ENCODE measurements around the gene RXYLT1. TPM values are rescaled to one million over a fixed set of nuclear protein-coding genes. Genes with fewer than 3 reads are reported as not detected.
"Not testable (repeated sequence)": the region's sequence is repeated elsewhere in the genome, so short reads cannot be mapped to it uniquely, and the experiment has no call there.

RXYLT1 gene, protein sequence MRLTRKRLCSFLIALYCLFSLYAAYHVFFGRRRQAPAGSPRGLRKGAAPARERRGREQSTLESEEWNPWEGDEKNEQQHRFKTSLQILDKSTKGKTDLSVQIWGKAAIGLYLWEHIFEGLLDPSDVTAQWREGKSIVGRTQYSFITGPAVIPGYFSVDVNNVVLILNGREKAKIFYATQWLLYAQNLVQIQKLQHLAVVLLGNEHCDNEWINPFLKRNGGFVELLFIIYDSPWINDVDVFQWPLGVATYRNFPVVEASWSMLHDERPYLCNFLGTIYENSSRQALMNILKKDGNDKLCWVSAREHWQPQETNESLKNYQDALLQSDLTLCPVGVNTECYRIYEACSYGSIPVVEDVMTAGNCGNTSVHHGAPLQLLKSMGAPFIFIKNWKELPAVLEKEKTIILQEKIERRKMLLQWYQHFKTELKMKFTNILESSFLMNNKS
- 20.6 to 22.7 TPM (median 21.0 TPM) in 3 replicates for total RNA-seq

DNA sequence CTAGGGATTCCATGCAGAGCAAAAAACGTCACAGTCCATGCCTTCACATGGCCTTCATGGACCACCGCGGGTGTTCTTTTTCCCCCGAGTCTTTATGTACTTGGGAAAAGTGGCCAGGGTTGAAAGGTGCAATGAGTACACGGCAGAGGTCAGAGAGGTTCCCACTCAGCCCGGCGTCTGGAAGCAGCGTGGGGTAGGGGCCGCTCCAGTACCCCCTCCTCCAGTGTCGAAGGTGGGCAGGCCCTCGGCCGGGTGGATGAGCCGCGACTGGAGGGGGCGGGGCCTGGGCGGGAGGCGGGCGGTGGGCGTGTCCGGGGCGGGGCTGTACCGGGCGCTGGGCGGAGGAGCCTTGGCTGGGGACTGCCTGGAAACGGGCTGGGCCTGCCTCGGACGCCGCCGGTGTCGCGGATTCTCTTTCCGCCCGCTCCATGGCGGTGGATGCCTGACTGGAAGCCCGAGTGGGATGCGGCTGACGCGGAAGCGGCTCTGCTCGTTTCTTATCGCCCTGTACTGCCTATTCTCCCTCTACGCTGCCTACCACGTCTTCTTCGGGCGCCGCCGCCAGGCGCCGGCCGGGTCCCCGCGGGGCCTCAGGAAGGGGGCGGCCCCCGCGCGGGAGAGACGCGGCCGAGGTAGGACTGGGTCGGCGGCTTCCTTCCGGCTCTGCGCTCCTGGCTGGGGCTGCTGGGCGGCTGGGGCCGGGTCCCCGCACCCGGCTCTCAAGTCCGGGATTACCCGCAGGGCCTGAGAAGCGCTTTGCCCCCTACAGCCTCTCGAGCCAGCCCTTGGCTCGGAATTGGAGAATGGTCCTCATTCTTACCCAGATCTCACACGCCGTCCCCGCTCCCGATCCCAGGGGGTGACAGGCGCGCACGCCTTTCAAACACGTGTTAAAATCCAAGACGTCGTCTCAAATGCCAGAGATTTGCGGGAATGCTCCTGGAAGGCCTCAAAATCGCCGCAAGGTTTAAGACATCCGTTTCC lies at the start of gene RXYLT1:
TSS of gene RXYLT1 (plus strand) at position 412 of the 984 bp plus-strand sequence. CDS start at position 464, 52 bp downstream.
- TF ChIP-seq, protein P1, sequence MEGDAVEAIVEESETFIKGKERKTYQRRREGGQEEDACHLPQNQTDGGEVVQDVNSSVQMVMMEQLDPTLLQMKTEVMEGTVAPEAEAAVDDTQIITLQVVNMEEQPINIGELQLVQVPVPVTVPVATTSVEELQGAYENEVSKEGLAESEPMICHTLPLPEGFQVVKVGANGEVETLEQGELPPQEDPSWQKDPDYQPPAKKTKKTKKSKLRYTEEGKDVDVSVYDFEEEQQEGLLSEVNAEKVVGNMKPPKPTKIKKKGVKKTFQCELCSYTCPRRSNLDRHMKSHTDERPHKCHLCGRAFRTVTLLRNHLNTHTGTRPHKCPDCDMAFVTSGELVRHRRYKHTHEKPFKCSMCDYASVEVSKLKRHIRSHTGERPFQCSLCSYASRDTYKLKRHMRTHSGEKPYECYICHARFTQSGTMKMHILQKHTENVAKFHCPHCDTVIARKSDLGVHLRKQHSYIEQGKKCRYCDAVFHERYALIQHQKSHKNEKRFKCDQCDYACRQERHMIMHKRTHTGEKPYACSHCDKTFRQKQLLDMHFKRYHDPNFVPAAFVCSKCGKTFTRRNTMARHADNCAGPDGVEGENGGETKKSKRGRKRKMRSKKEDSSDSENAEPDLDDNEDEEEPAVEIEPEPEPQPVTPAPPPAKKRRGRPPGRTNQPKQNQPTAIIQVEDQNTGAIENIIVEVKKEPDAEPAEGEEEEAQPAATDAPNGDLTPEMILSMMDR (IDR thresholded peaks at IDR 0.05; ENCODE audit: unreplicated experiment): no peak
- peak; percentile 81 to 89 for DNase-seq (ENCODE audit: low spot score in 2 of 2, unreplicated experiment in 2 of 2)
- peaks cover 12% of the 10 kb centered on the region for H3K4me1 Mint-ChIP-seq
- no peaks in the 10 kb centered on the region for H3K9me3 Mint-ChIP-seq
- peak within 1 kb of the TSS; percentile 98 for H3K4me3 Mint-ChIP-seq
- H3K27ac Mint-ChIP-seq: peak within 1 kb of the TSS; percentile 99
- peaks cover 11% of the 10 kb centered on the region for H3K27me3 Mint-ChIP-seq (ENCODE audit: low read depth)
- H3K36me3 Mint-ChIP-seq: peaks cover 10% of the 10 kb centered on the region

DNA sequence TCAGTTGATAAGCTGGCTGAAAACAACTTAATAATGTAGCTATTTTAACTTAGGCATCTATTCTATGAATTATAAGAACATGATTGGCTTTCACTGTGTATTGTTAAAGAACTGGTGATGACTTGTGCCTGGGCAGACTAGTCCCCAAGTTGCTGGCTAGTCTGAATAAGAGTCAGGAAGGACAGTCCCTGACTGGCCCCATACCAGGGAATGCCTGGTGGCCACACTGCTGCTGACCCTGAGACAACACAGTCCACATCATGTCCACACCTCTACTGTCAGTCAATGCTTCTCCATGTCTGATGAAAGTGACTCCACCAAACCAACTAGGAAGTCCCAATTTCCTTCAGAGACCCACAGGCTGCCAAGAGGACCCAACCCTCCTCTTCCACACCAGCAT lies 46.9 kb upstream of the RXYLT1 start:
- H3K9me3 Mint-ChIP-seq; H3K4me3 Mint-ChIP-seq; H3K27ac Mint-ChIP-seq; H3K36me3 Mint-ChIP-seq; H3K4me1 Mint-ChIP-seq; DNase-seq (ENCODE audit: low spot score in 2 of 2, unreplicated experiment in 2 of 2); H3K27me3 Mint-ChIP-seq (ENCODE audit: low read depth): not testable (repeated sequence)

DNA sequence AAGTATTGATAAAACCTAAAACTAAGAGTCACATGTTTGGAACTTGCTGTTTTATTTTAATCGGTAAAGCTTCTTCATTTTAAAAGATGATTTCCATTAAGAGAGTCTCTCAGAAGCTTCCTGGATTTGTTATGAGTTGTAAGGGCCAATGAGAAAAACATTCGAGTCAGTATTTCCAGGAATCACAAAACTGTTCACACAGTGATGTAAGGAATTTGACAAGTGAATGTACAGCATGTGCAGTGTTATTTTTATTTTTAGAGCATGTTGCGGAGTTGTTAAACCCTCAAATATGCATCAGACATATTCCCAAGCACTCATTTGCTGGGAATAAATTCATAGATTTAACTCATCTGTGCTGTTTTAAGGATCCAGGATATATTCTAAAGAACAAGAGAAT lies 46.1 kb upstream of the RXYLT1 start:
- not testable (repeated sequence) for H3K27ac Mint-ChIP-seq; H3K36me3 Mint-ChIP-seq; H3K4me1 Mint-ChIP-seq; H3K4me3 Mint-ChIP-seq; H3K9me3 Mint-ChIP-seq; DNase-seq (ENCODE audit: low spot score in 2 of 2, unreplicated experiment in 2 of 2); H3K27me3 Mint-ChIP-seq (ENCODE audit: low read depth)

DNA sequence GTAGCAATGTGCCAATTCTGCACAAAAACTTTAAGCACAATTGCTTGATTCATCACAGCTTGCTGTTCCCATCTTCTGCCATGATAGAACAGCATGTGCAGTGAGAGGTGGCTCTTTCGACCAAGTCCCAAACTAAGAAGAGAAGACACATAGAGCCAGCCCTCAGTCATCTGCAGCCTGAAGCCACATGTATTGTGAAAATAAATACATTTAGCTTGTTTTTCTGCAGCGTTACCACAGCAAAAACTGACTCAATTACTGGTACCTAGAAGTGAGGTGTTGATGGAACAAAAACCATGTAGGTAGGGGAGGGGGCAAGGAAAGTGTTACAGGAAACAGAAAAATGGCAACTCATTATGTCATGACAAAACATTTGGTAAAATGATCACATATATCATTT lies 39.2 kb upstream of the RXYLT1 start:
- H3K27me3 Mint-ChIP-seq (ENCODE audit: low read depth); H3K36me3 Mint-ChIP-seq; H3K4me1 Mint-ChIP-seq; H3K9me3 Mint-ChIP-seq; DNase-seq (ENCODE audit: low spot score in 2 of 2, unreplicated experiment in 2 of 2); H3K27ac Mint-ChIP-seq; H3K4me3 Mint-ChIP-seq: not testable (repeated sequence)

DNA sequence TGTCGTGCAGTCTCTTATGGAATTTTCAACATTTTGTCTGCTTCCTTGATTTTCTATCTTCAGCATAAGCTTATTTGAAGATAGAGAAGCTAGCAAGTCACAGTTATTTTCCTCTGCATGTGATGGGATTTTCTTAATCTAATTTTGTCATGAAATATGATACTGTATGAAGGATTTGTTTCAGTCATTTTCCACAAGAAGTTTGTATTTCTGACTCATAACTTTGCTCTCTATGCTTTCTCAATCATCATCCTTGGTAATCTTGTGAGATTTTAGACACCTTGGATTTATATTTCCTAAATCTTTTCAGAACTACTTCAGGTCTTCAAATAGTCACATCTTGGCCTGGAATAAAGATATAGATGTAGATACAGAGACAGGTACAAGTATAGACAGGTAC lies 38.3 kb upstream of the RXYLT1 start:
- H3K4me3 Mint-ChIP-seq; H3K27ac Mint-ChIP-seq; H3K4me1 Mint-ChIP-seq; H3K27me3 Mint-ChIP-seq (ENCODE audit: low read depth); H3K36me3 Mint-ChIP-seq; DNase-seq (ENCODE audit: low spot score in 2 of 2, unreplicated experiment in 2 of 2); H3K9me3 Mint-ChIP-seq: not testable (repeated sequence)

DNA sequence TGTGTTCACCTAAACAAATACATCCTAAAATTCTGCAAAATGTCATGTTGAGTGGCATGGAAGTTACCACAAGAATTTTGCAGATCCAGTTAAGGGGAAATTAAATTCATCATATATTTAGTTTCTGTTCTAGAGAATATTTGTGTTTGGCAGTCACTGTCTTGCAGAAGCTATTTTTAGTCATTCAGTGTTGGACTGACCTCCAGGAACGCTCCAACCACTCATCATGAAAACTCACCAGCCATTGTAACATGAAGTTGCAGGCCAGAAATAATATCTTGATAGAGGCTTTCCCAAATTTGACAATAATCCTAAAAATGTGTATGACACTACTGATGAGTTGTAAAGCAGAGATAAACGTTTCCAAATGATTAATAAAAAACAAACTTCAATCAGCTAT lies 35.6 kb upstream of the RXYLT1 start:
- not testable (repeated sequence) for H3K4me1 Mint-ChIP-seq; H3K27me3 Mint-ChIP-seq (ENCODE audit: low read depth); H3K36me3 Mint-ChIP-seq; H3K4me3 Mint-ChIP-seq; DNase-seq (ENCODE audit: low spot score in 2 of 2, unreplicated experiment in 2 of 2); H3K9me3 Mint-ChIP-seq; H3K27ac Mint-ChIP-seq

DNA sequence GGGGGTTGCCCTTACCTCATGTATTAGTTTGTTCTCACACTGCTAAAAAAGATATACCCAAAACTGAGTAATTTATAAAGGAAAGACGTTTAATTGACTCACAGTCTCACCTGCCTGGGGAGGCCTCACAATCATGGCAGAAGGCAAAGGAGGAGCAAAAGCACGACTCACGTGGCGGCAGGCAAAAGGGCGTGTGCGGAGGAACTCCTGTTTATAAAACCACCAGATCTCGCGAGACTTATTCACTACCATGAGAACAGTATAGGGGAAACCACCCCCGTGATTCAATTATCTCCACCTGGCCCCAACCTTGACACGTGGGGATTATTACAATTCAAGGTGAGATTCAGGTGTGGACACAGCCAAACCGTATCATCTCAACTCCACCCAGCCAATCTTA lies 33.2 kb upstream of the RXYLT1 start:
- H3K4me3 Mint-ChIP-seq, H3K27ac Mint-ChIP-seq: not testable (repeated sequence)

DNA sequence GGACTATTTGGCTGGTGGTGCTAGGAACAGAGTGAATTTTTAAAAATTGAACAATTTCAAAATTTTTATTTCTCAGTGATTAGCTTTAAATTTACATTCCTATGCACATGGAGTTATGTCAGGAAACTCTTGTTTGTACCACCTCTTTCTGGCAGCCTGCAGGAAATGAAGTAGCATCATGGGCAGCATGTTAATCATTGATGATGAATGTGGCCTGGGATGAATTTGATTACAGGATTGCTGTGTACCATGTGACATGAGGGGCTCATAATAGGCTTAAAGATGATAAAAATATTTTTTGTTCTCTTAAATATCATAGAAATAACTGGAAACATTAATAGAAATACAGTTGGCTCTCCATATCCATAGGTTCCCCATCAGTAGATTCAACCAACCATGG lies 32.6 kb upstream of the RXYLT1 start:
- not testable (repeated sequence) for DNase-seq (ENCODE audit: low spot score in 2 of 2, unreplicated experiment in 2 of 2); H3K9me3 Mint-ChIP-seq; H3K4me3 Mint-ChIP-seq; H3K27me3 Mint-ChIP-seq (ENCODE audit: low read depth); H3K4me1 Mint-ChIP-seq; H3K36me3 Mint-ChIP-seq; H3K27ac Mint-ChIP-seq

More for the DNA sequence above, 33.2 kb upstream of the RXYLT1 start:
- H3K27me3 Mint-ChIP-seq (ENCODE audit: low read depth); H3K4me1 Mint-ChIP-seq; H3K36me3 Mint-ChIP-seq; H3K9me3 Mint-ChIP-seq; DNase-seq (ENCODE audit: low spot score in 2 of 2, unreplicated experiment in 2 of 2): not testable (repeated sequence)

DNA sequence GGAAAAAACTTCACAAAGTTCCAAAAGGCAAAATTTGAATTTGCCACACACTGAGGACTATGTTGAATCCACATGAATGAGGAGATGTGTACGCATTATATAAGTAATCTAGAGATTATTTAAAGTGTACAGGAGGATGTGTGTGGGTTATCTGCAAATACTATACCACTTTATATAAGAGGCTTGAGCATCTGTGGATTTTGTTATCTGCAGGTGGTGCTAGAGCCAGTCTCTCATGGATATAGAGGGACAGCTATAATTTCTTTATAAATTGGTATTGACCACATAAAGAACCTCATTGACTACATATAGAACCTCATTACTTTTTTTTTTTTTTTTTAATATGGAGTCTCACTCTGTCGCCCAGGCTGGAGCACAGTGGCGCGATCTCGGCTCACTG lies 32.2 kb upstream of the RXYLT1 start:
- Mint-ChIP-seq H3K4me3 (no peak overlapping the region), H3K27me3 (ENCODE audit: low read depth) (no peaks in the 10 kb centered on the region), H3K36me3 (no peaks in the 10 kb centered on the region), H3K9me3 (no peaks in the 10 kb centered on the region), H3K4me1 (no peaks in the 10 kb centered on the region), H3K27ac (no peak overlapping the region)
- no peak for DNase-seq (ENCODE audit: low spot score in 2 of 2, unreplicated experiment in 2 of 2)
- TF ChIP-seq, protein P1 (IDR thresholded peaks at IDR 0.05; ENCODE audit: unreplicated experiment): no peak

Data from mesothelial cell of epicardium (in vitro differentiated cells).